HFFc6 (cell line): Measurements from ENCODE around the gene MPPED1. TPM values are rescaled to one million over a fixed set of nuclear protein-coding genes. Genes with fewer than 3 reads are reported as not detected.

Experiments used
- DNase-seq: peaks from one replicate; pipeline ENCODE4 v3.0.0-alpha.2; 2018
- H3K27ac Mint-ChIP-seq: 2 replicates; pipeline ENCODE4 v1.8.0; 2020; ENCODE audit warnings: mild to moderate bottlenecking, mixed read lengths
- H3K27me3 Mint-ChIP-seq: 2 replicates; pipeline ENCODE4 v1.8.0; 2021; ENCODE audit warnings: mild to moderate bottlenecking, moderate library complexity, mixed read lengths; ENCODE audit not compliant: insufficient read depth
- H3K36me3 Mint-ChIP-seq: 2 replicates; pipeline ENCODE4 v1.8.0; 2021; ENCODE audit warnings: low read depth, mixed read lengths
- H3K4me1 Mint-ChIP-seq: 2 replicates; pipeline ENCODE4 v1.8.0; 2020; ENCODE audit warnings: low read depth, mixed read lengths
- H3K4me3 Mint-ChIP-seq: 2 replicates; pipeline ENCODE4 v1.8.0; 2020; ENCODE audit warnings: mild to moderate bottlenecking, moderate library complexity, mixed read lengths
- H3K9me3 Mint-ChIP-seq: 2 replicates; pipeline ENCODE4 v1.8.0; 2020; ENCODE audit warnings: mild to moderate bottlenecking, mixed read lengths
- CTCF ChIP-seq: fragments of 200-600 bp; sonication (generic); IDR thresholded peaks from 2 replicates; pipeline ENCODE4 v1.5.0; 2021; ENCODE audit warnings: antibody characterized with exemption, mild to moderate bottlenecking
- total RNA-seq, 6 experiments: library from RNA; stranded (reverse); fragmentation: NEBNext Ultra II Directional; extraction: Animal tissue kit (Norgen Biotek cat#: 25700); gene quantifications; 2 replicates in 1 of 6; 3 replicates in 5 of 6; pipeline ENCODE4 v1.2.3, GENCODE V29; 2021

MPPED1 gene
- total RNA-seq, 6 experiments from 2014 or later, result not detected

- Mint-ChIP-seq H3K9me3 (peaks cover 19% of the 10 kb centered on the region), H3K27ac (no peak overlapping the region), H3K36me3 (no peaks in the 10 kb centered on the region; the same call in 1 of the 2 replicates), H3K4me3 (no peak overlapping the region), H3K27me3 (peaks cover 7% of the 10 kb centered on the region; the same call in 1 of the 2 replicates), H3K4me1 (no peaks in the 10 kb centered on the region)
- DNase-seq, result no peak
- no peak for TF ChIP-seq CTCF
These were observed 28.7 kb downstream of the MPPED1 start for GRCh38 chr22:43440556-43440955.

GRCh38 chr22:43441216-43441615, 29.4 kb downstream of the MPPED1 start:
- no peak for DNase-seq
- peaks cover 7% of the 10 kb centered on the region for H3K27me3 Mint-ChIP-seq
- H3K4me1 Mint-ChIP-seq, result no peaks in the 10 kb centered on the region
- TF ChIP-seq CTCF, result no peak
- H3K9me3 Mint-ChIP-seq, result peaks cover 23% of the 10 kb centered on the region
- no peak overlapping the region for H3K27ac Mint-ChIP-seq
- no peak overlapping the region for H3K4me3 Mint-ChIP-seq
- H3K36me3 Mint-ChIP-seq, result no peaks in the 10 kb centered on the region; the same call in none of the 2 replicates

- no peak overlapping the region for H3K27ac Mint-ChIP-seq
- peaks cover 25% of the 10 kb centered on the region for H3K9me3 Mint-ChIP-seq
- no peak for TF ChIP-seq CTCF
- no peaks in the 10 kb centered on the region for H3K4me1 Mint-ChIP-seq
- H3K27me3 Mint-ChIP-seq, result peaks cover 10% of the 10 kb centered on the region
- H3K36me3 Mint-ChIP-seq, result no peaks in the 10 kb centered on the region; the same call in none of the 2 replicates
- no peak overlapping the region for H3K4me3 Mint-ChIP-seq
- DNase-seq, result no peak
These were observed 29.9 kb downstream of the MPPED1 start for GRCh38 chr22:43441751-43442150.

- TF ChIP-seq CTCF, result no peak
- Mint-ChIP-seq H3K27ac (no peak overlapping the region), H3K4me3 (no peak overlapping the region), H3K27me3 (peaks cover 10% of the 10 kb centered on the region), H3K4me1 (no peaks in the 10 kb centered on the region), H3K9me3 (peaks cover 25% of the 10 kb centered on the region), H3K36me3 (no peaks in the 10 kb centered on the region; the same call in none of the 2 replicates)
- DNase-seq, result no peak
These were observed 30.8 kb downstream of the MPPED1 start for GRCh38 chr22:43442386-43443151.

GRCh38 chr22:43443152-43443471, 31.3 kb downstream of the MPPED1 start:
- no peak for DNase-seq
- no peak overlapping the region for H3K4me3 Mint-ChIP-seq
- TF ChIP-seq CTCF, result no peak
- H3K36me3 Mint-ChIP-seq, result no peaks in the 10 kb centered on the region; the same call in none of the 2 replicates
- peaks cover 25% of the 10 kb centered on the region for H3K9me3 Mint-ChIP-seq
- no peaks in the 10 kb centered on the region for H3K4me1 Mint-ChIP-seq
- no peak overlapping the region for H3K27ac Mint-ChIP-seq
- H3K27me3 Mint-ChIP-seq, result peaks cover 10% of the 10 kb centered on the region
